PFSK-1 (cell line): ENCODE data around the gene C2orf42.

Experiments used
- FOXP2 ChIP-seq: optimal IDR thresholded peaks from 2 replicates; pipeline ENCODE3; 2011; ENCODE audit warnings: borderline replicate concordance, control low read depth, inconsistent platforms; ENCODE audit not compliant: insufficient read depth; ENCODE audit errors: extremely low read length, extremely low read depth
- POLR2AphosphoS5 ChIP-seq: IDR thresholded peaks from 2 replicates; pipeline ENCODE4 v1.6.1; 2012; ENCODE audit warnings: low read depth, mild to moderate bottlenecking, control low read depth, low read length, moderate library complexity
- REST ChIP-seq, 2 experiments: IDR thresholded peaks; 2 replicates each; pipeline versions ENCODE4 v1.6.1 to v1.8.0; 2011 to 2012; ENCODE audit warnings: low read depth in 2 of 2, low read length in 2 of 2, control low read depth in 1 of 2, inconsistent platforms in 1 of 2, mild to moderate bottlenecking in 1 of 2, moderate library complexity in 1 of 2; ENCODE audit not compliant: insufficient read depth in 1 of 2
- SIN3A ChIP-seq: IDR thresholded peaks from 2 replicates; pipeline ENCODE4 v1.6.1; 2012; ENCODE audit warnings: mild to moderate bottlenecking, low read length, moderate library complexity, borderline replicate concordance; ENCODE audit not compliant: insufficient read depth
- TAF1 ChIP-seq: IDR thresholded peaks from 2 replicates; pipeline ENCODE4 v1.6.1; 2012; ENCODE audit warnings: low read length, control low read depth, borderline replicate concordance; ENCODE audit not compliant: insufficient read depth

Gene C2orf42

GRCh38 chr2:70121627-70122372 lies 69.0 kb downstream of the C2orf42 start:
- TF ChIP-seq SIN3A (no peak), REST (IDR thresholded peaks at IDR 0.05; ENCODE audit: insufficient read depth in 1 of 2, low read depth in 2 of 2, low read length in 2 of 2) (no peak), POLR2AphosphoS5 (no peak), FOXP2 (no peak), TAF1 (no peak)

- TF ChIP-seq POLR2AphosphoS5 = peak; percentile 47; the same call in 1 of the 2 replicates
- no peak for TF ChIP-seq FOXP2
- TF ChIP-seq REST (IDR thresholded peaks at IDR 0.05; ENCODE audit: insufficient read depth in 1 of 2, low read depth in 2 of 2, low read length in 2 of 2) = no peak
- no peak for TF ChIP-seq SIN3A
- 0 out of 2 replicates have a peak, but pooled peaks have one; percentile 63 for TF ChIP-seq TAF1
Measured at GRCh38 chr2:70118798-70119454, 71.9 kb downstream of the C2orf42 start.

- TF ChIP-seq FOXP2 (no peak), POLR2AphosphoS5 (no peak), SIN3A (no peak), REST (IDR thresholded peaks at IDR 0.05; ENCODE audit: insufficient read depth in 1 of 2, low read depth in 2 of 2, low read length in 2 of 2) (no peak), TAF1 (no peak)
Measured at GRCh38 chr2:70116936-70117552, 73.8 kb downstream of the C2orf42 start.

- no peak for TF ChIP-seq FOXP2
- TF ChIP-seq SIN3A = no peak
- TF ChIP-seq POLR2AphosphoS5 = no peak
- no peak for TF ChIP-seq REST (IDR thresholded peaks at IDR 0.05; ENCODE audit: insufficient read depth in 1 of 2, low read depth in 2 of 2, low read length in 2 of 2)
- TF ChIP-seq TAF1 = no peak
Measured at GRCh38 chr2:70115646-70116442, 75.0 kb downstream of the C2orf42 start.
